Measurements from ENCODE around the gene SLC39A6. TPM values are rescaled to one million over a fixed set of nuclear protein-coding genes. Genes with fewer than 3 reads are reported as not detected.

SLC39A6 gene
- total and polyA plus RNA-seq, 2 of the 13 experiments (the other 11 are each of a cell fraction or from before 2014, with no cell fraction given), result 41.7 to 59.2 TPM

DNA sequence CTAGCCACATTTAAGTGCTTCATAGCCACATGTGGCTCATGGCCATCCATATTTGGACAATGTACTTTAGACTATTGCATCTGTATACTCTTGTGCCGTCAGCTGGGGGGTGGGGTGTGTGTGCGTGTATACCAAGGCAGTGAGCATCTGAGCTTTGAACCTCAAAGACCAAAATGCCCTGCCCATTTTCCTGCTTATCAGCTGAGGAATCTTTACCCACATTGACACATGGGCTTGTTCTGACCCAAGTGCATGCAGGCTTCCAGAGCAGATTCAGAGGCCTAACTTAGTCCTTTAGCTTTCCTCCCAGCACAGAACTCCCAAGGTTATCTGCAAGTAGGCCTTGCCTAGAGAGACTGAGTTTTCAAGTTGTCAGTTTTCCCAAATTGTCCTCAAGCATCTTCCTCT lies 47.0 kb upstream of the SLC39A6 start (continued):
- TF ChIP-seq NFE2L1 (CRISPR knock-in tag; IDR thresholded peaks at IDR 0.05; ENCODE audit: borderline replicate concordance) (no peak), HNRNPLL (IDR thresholded peaks at IDR 0.05; ENCODE audit: low read depth, low read length, poor library complexity, severe bottlenecking) (no peak), ETV5 (CRISPR knock-in tag; IDR thresholded peaks at IDR 0.05; ENCODE audit: borderline replicate concordance) (no peak; the same call in 1 of the 2 replicates), CHD4 (IDR thresholded peaks at IDR 0.05; ENCODE audit: borderline replicate concordance, low read length) (no peak), ZNF292 (CRISPR knock-in tag; IDR thresholded peaks at IDR 0.05; ENCODE audit: borderline replicate concordance, low read depth) (0 out of 2 replicates have a peak, but pooled peaks have one; percentile 65), NFIC (IDR thresholded peaks at IDR 0.05; ENCODE audit: low read length) (peak; percentile 81), CCDC6 (CRISPR knock-in tag; IDR thresholded peaks at IDR 0.05) (peak; percentile 79; the same call in 1 of the 2 replicates), EP300 (IDR thresholded peaks at IDR 0.05; ENCODE audit: low read depth in 2 of 2, low read length in 2 of 2) (peak; percentile 86 to 92), EP300 (CRISPR knock-in tag; IDR thresholded peaks at IDR 0.05; ENCODE audit: borderline replicate concordance) (peak; percentile 85), MBNL3 (CRISPR knock-in tag; conservative IDR thresholded peaks at IDR 0.05) (no peak), ZNF652 (CRISPR knock-in tag; IDR thresholded peaks at IDR 0.05; ENCODE audit: borderline replicate concordance, low read depth) (peak; percentile 50; the same call in 1 of the 2 replicates), BRD4 (CRISPR knock-in tag; IDR thresholded peaks at IDR 0.05) (no peak), ETV6 (CRISPR knock-in tag; conservative IDR thresholded peaks at IDR 0.05) (no peak), ZNF282 (IDR thresholded peaks at IDR 0.05; ENCODE audit: partially characterized antibody) (no peak), MTA3 (CRISPR knock-in tag; IDR thresholded peaks at IDR 0.05) (no peak), SIX1 (CRISPR knock-in tag; IDR thresholded peaks at IDR 0.05; ENCODE audit: borderline replicate concordance) (peak; percentile 55; the same call in 1 of the 2 replicates)
- TF ChIP-seq, protein P1, sequence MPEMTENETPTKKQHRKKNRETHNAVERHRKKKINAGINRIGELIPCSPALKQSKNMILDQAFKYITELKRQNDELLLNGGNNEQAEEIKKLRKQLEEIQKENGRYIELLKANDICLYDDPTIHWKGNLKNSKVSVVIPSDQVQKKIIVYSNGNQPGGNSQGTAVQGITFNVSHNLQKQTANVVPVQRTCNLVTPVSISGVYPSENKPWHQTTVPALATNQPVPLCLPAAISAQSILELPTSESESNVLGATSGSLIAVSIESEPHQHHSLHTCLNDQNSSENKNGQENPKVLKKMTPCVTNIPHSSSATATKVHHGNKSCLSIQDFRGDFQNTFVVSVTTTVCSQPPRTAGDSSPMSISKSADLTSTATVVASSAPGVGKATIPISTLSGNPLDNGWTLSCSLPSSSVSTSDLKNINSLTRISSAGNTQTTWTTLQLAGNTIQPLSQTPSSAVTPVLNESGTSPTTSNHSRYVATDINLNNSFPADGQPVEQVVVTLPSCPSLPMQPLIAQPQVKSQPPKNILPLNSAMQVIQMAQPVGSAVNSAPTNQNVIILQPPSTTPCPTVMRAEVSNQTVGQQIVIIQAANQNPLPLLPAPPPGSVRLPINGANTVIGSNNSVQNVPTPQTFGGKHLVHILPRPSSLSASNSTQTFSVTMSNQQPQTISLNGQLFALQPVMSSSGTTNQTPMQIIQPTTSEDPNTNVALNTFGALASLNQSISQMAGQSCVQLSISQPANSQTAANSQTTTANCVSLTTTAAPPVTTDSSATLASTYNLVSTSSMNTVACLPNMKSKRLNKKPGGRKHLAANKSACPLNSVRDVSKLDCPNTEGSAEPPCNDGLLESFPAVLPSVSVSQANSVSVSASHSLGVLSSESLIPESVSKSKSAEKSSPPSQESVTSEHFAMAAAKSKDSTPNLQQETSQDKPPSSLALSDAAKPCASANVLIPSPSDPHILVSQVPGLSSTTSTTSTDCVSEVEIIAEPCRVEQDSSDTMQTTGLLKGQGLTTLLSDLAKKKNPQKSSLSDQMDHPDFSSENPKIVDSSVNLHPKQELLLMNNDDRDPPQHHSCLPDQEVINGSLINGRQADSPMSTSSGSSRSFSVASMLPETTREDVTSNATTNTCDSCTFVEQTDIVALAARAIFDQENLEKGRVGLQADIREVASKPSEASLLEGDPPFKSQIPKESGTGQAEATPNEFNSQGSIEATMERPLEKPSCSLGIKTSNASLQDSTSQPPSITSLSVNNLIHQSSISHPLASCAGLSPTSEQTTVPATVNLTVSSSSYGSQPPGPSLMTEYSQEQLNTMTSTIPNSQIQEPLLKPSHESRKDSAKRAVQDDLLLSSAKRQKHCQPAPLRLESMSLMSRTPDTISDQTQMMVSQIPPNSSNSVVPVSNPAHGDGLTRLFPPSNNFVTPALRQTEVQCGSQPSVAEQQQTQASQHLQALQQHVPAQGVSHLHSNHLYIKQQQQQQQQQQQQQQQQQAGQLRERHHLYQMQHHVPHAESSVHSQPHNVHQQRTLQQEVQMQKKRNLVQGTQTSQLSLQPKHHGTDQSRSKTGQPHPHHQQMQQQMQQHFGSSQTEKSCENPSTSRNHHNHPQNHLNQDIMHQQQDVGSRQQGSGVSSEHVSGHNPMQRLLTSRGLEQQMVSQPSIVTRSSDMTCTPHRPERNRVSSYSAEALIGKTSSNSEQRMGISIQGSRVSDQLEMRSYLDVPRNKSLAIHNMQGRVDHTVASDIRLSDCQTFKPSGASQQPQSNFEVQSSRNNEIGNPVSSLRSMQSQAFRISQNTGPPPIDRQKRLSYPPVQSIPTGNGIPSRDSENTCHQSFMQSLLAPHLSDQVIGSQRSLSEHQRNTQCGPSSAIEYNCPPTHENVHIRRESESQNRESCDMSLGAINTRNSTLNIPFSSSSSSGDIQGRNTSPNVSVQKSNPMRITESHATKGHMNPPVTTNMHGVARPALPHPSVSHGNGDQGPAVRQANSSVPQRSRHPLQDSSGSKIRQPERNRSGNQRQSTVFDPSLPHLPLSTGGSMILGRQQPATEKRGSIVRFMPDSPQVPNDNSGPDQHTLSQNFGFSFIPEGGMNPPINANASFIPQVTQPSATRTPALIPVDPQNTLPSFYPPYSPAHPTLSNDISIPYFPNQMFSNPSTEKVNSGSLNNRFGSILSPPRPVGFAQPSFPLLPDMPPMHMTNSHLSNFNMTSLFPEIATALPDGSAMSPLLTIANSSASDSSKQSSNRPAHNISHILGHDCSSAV (CRISPR knock-in tag; IDR thresholded peaks at IDR 0.05; ENCODE audit: borderline replicate concordance), result no peak
- TF ChIP-seq, protein P2, sequence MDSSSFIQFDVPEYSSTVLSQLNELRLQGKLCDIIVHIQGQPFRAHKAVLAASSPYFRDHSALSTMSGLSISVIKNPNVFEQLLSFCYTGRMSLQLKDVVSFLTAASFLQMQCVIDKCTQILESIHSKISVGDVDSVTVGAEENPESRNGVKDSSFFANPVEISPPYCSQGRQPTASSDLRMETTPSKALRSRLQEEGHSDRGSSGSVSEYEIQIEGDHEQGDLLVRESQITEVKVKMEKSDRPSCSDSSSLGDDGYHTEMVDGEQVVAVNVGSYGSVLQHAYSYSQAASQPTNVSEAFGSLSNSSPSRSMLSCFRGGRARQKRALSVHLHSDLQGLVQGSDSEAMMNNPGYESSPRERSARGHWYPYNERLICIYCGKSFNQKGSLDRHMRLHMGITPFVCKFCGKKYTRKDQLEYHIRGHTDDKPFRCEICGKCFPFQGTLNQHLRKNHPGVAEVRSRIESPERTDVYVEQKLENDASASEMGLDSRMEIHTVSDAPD (CRISPR knock-in tag; IDR thresholded peaks at IDR 0.05), result peak; percentile 61; the same call in 1 of the 2 replicates
- TF ChIP-seq, protein P3, sequence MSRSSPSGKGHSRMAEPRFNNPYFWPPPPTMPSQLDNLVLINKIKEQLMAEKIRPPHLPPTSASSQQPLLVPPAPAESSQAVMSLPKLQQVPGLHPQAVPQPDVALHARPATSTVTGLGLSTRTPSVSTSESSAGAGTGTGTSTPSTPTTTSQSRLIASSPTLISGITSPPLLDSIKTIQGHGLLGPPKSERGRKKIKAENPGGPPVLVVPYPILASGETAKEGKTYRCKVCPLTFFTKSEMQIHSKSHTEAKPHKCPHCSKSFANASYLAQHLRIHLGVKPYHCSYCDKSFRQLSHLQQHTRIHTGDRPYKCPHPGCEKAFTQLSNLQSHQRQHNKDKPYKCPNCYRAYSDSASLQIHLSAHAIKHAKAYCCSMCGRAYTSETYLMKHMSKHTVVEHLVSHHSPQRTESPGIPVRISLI (CRISPR knock-in tag; IDR thresholded peaks at IDR 0.05; ENCODE audit: borderline replicate concordance), result peak; percentile 41; the same call in 1 of the 2 replicates
- TF ChIP-seq, protein P4, sequence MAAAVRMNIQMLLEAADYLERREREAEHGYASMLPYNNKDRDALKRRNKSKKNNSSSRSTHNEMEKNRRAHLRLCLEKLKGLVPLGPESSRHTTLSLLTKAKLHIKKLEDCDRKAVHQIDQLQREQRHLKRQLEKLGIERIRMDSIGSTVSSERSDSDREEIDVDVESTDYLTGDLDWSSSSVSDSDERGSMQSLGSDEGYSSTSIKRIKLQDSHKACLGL (CRISPR knock-in tag; IDR thresholded peaks at IDR 0.05), result no peak
